Stimulated activated CD4-positive, alpha-beta T cell treated with anti-CD3 and anti-CD28 coated beads, Interleukin-1b, Interleukin-23, amount 100 ng/mL, for 4 hours (primary cell): ENCODE data around the gene PPY.
"Not testable (repeated sequence)": the region's sequence is repeated elsewhere in the genome, so short reads cannot be mapped to it uniquely, and the experiment has no call there.

Experiments
- DNase-seq, 2 donors: peaks; one replicate each; pipeline ENCODE4 v3.0.0-alpha.2; 2020; ENCODE audit warnings: low read depth in 2 of 2

PPY gene

GRCh38 chr17:43942051-43942685 lies at the start of gene PPY:
TSS of gene PPY (minus strand) at chr17:43942476. CDS start at chr17:43941654, 822 bp downstream.
- no peak for DNase-seq

DNA sequence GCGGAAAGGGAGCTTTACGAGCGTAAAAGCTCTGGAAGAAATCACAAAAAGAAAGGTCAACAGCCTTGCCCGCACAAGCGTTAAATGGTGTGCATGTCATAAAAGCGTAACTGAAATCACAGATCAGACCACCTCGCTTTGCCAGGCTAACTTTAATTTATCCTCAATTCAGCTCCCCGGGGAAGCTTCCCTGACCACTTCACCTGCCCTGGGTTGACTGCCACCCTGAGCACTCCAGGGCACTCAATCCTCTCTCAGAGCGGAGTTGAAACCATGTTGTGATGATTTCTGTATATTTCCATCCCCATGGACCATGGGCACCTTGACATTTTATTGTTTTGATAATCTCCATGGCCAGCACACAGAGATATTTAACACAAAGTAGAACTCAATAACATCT lies 46.0 kb upstream of the PPY start:
- DNase-seq = no peak

DNA sequence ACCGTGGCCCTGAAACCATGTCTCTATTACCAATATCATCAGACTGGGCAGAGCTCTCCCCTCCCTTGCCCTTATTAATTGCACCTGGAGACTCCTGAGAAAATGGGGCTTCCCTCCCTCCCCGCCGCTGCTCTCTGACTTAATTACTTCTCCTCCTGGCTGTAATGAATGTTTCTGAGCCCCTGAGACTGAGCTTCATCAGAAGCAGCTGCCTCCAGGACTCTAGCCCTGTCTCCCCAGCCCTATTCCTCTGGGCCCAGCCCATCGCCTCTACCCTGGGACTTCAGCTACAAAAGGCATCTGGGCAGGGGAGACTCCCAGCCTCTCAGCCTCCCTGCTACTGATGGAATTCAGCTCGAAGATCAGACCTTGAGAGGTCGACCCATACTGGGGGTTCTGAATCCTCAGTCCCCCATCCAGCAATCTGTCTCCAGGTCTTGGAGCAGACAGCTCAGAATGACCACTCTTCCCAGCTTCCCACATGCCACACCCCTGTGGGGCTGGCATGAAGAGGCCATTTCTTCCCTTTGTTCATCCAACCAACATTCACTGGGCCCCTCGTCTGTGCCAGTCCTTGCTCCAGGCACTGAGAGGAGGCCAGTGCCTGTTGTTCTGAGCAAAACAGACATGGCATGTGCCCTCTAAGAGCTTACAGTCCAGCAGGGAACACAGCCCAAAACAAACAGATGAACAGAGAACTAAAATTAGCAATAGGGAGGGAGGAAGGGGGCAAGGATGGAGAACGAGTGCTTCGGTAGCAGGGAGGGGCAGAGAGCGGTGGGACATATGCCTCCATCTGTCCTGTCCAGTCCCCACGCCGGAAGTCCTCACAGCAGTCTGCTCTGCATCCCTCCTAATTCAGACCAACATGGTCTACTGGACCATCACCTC lies 45.1 kb upstream of the PPY start:
- no peak for DNase-seq

GRCh38 chr17:43986225-43986981 lies 44.1 kb upstream of the PPY start:
- DNase-seq = no peak

GRCh38 chr17:43984521-43984920 lies 42.2 kb upstream of the PPY start:
- DNase-seq = no peak

- DNase-seq = no peak
Measured at GRCh38 chr17:43983515-43984411, 41.5 kb upstream of the PPY start.

DNA sequence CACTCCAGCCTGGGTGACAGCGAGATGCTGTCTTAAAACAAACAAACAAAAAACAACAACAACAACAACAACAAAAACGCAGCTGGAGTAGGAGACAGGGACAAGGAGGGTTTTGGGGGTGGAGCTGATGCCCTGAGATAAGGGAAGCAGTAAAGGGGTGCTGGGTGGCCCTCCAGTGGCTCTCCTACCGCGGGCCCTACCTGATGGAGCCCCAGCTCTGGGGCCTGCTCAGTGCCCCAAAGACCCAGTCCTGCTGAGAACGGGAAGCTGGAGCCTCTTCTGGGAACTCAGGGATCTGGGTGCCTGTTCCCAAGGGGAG lies 40.9 kb upstream of the PPY start:
- DNase-seq = no peak

DNA sequence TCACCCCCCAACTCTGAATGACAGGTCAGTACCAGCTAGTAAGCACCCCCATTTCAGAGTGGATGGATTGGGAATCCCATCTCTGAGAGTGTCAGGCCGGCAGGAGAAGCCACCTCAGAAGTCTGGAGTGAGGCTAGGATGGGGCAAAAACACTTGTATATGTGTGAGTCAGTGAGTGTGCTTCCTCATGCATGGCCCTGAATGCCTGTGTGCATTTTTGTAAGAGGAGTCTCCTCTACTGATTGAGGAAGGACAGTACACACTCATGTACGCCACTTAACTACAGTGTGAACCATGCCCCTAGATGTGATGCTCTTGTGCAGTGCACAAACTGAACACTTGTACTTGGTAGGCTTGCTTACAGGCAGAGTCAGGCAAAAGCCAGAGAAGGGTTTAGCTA lies 39.9 kb upstream of the PPY start:
- no peak for DNase-seq

- DNase-seq = no peak
Measured at GRCh38 chr17:43979671-43980070, 37.4 kb upstream of the PPY start.

GRCh38 chr17:43979011-43979410 lies 36.7 kb upstream of the PPY start:
- no peak for DNase-seq

DNA sequence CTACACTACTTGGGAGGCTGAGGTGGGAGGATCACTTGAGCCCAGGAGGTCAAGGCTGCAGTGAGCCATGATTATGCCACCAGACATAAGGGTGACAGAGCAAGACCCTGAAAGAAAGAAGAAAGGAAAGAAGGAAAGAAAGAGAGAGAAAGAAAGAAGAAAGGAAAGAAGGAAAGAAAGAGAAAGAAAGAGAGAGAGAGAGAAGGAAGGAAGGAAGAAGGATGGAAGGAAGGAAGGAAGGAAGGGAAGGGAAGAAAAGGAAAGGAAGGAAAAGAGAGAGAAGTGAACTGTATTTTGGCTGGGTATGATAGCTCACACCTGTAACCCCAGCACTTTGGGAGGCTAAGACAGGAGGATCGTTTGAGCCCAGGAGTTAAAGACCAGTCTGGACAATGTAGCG lies 35.8 kb upstream of the PPY start:
- no peak for DNase-seq

DNA sequence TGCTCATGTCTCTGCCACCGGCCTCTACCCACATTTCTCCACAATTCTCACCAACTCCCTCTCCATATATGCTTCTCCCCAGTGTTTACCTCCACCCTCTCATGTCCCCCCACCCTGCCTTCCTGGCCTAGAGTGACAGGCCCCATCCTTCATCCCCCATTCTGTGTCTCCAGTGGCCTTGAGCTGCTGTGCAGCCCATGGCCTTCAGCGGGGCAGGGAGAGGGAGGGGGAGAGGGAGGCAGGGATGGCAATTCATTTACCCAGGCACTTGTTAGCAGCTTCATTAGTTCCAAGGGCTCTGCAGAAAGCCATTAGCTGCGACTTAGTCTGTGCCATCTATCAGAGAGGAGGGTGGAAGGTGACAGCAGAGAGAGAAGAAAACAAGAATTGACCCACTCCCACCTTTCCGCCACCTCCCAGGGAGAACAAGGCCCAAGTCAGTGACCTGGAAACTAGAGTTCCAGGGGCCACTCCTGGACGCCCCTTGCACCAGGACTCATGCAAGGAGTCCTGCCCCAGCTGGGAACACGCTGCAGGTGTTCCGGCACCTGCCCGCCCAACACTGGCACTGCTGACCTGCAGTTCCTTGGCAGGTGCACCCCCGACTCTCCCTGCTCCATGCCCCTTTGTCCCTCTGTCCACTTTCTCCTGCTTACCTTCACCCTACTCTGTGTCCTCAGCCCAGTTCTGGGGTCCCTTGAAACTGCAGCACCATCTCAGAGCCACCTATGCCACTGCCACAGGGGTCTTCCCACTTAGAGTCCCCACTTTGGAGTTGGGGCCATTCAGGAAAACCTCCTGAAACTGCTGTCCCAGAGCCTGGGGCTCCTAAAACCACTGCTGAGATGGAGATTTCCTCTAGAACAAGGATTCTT lies 34.9 kb upstream of the PPY start:
- no peak for DNase-seq

DNA sequence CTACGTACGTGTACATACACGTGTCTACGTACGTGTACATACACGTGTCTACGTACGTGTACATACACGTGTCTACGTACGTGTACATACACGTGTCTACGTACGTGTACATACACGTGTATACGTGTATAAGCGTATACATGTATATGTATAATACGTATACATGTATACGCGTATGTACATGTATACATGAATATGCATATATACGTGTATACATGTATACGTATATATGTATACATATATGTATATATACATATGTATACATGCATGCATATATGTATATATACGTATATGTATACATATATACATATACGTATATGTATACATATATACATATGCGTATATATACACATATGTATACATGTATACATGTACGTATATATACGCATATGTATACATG lies 33.6 kb upstream of the PPY start:
- DNase-seq = no peak

GRCh38 chr17:43974382-43975266 lies 32.3 kb upstream of the PPY start:
- DNase-seq = no peak

DNA sequence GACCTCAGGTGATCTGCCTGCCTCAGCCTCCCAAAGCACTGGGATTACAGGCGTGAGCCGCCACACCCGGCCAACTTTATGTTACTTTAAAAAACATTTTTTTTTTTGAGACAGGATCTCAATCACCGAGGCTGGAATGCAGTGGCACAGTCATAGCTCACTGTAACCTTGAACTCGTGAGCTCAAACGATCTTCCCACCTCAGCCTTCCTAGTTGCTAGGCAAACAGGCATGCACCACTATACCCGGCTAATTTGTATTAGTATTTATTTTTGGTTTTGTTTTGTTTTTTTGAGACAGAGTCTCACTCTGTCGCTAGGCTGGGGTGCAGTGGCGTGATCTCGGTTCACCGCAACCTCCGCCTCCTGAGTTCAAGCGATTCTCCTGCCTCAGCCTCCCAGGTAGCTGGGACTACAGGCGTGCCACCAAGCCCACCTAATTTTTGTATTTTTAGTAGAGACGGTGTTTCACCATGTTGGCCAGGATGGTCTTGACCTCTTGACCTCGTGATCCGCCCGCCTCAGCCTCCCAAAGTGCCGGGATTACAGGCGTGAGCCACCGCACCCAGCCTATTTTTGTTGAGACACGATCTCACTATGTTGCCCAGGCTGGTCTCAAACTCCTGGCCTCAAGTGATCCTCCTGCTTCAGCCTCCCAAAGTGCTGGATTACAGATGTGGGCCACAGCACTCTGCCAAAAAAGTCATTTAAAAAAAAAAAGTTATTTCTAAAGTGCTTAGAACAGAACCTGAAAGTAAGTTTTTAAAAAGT lies 30.4 kb upstream of the PPY start:
- DNase-seq = not testable (repeated sequence)

DNA sequence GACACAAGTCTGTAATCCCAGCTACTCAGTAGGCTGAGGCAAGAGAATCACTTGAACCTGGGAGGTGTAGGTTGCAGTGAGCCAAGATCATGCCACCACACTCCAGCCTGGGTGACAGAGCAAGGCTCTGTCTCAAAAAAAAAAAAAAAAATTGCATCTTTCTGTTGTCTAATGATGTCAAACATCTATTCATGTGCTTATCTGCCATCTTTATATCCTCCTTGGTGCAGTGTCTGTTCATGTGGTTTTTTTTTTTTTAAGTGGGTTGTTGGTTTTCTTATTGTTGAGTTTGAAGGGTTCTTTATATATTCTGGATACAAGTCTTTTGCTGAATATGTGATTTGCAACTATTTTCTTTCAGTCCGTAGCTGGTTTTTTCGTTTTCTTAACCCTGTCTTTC lies 29.2 kb upstream of the PPY start:
- DNase-seq = not testable (repeated sequence)

DNA sequence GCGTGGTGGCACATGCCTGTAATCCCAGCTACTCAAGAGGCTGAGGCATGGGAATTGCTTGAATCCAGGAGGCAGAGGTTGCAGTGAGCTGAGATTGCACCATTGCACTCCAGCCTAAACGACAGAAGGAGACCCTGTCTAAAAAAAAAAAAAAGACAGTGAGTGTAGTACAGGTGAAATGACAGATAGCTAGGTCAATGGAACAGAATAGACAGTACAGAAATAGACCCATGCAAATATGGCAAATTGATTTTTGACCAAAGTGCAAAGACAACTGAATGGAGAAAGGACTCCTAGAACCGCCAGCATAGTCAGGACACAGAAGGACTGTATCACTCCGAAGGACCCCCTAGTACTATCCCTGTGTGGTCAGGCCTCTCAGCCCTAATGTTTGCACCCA lies 28.1 kb upstream of the PPY start:
- no peak for DNase-seq

- no peak for DNase-seq
Measured at GRCh38 chr17:43967251-43967875, 25.1 kb upstream of the PPY start.
